Stimulated activated naive CD8-positive, alpha-beta T cell treated with anti-CD3 and anti-CD28 coated beads, Interleukin-15, amount 100 ng/mL, for 72 hours (primary cell): ENCODE measurements around the gene SETDB2.

Experiments
- ATAC-seq: fragments of 150-1000 bp; cut with Tn5 transposase; 2 replicates; pipeline ENCODE4 v1.10.0; 2021; ENCODE audit warnings: mild to moderate bottlenecking, moderate library complexity
- DNase-seq, 2 donors: peaks; one replicate each; pipeline ENCODE4 v3.0.0; 2021 to 2022
- H3K27ac Mint-ChIP-seq, 2 donors: one replicate each; pipeline ENCODE4 v1.8.0; 2022; ENCODE audit warnings: mild to moderate bottlenecking in 2 of 2, mixed read lengths in 2 of 2, moderate library complexity in 2 of 2
- H3K27me3 Mint-ChIP-seq: one replicate; pipeline ENCODE4 v1.8.0; 2022; ENCODE audit warnings: mixed read lengths
- H3K4me1 Mint-ChIP-seq: one replicate; pipeline ENCODE4 v1.8.0; 2022; ENCODE audit warnings: mild to moderate bottlenecking, mixed read lengths
- H3K4me3 Mint-ChIP-seq, 2 donors: one replicate each; pipeline ENCODE4 v1.8.0; 2022; ENCODE audit warnings: mild to moderate bottlenecking in 2 of 2, mixed read lengths in 2 of 2, moderate library complexity in 1 of 2
- H3K9me3 Mint-ChIP-seq, 2 donors: one replicate each; pipeline ENCODE4 v1.8.0; 2022; ENCODE audit warnings: mixed read lengths in 2 of 2

SETDB2 gene

GRCh38 chr13:49530457-49530856 lies 86.4 kb downstream of the SETDB2 start:
- H3K27me3 Mint-ChIP-seq, result no peaks in the 10 kb centered on the region
- no peaks in the 10 kb centered on the region for H3K4me1 Mint-ChIP-seq
- H3K4me3 Mint-ChIP-seq, result no peak overlapping the region
- no peak overlapping the region for H3K27ac Mint-ChIP-seq
- no peaks in the 10 kb centered on the region for H3K9me3 Mint-ChIP-seq
- no peak for ATAC-seq
- DNase-seq, result no peak

- no peaks in the 10 kb centered on the region for H3K4me1 Mint-ChIP-seq
- ATAC-seq (no peak), DNase-seq (no peak)
- no peaks in the 10 kb centered on the region for H3K27me3 Mint-ChIP-seq
- H3K27ac Mint-ChIP-seq, result no peak overlapping the region
- H3K4me3 Mint-ChIP-seq, result no peak overlapping the region
- no peaks in the 10 kb centered on the region for H3K9me3 Mint-ChIP-seq
These were observed 88.5 kb downstream of the SETDB2 start for GRCh38 chr13:49532593-49532992.

- Mint-ChIP-seq H3K4me1 (no peaks in the 10 kb centered on the region), H3K27me3 (no peaks in the 10 kb centered on the region), H3K4me3 (no peak overlapping the region), H3K9me3 (no peaks in the 10 kb centered on the region), H3K27ac (no peak overlapping the region)
- DNase-seq (no peak), ATAC-seq (no peak)
These were observed 88.9 kb downstream of the SETDB2 start for GRCh38 chr13:49533011-49533410.

- ATAC-seq, result no peak
- DNase-seq, result no peak
- no peaks in the 10 kb centered on the region for H3K4me1 Mint-ChIP-seq
- no peak overlapping the region for H3K27ac Mint-ChIP-seq
- no peaks in the 10 kb centered on the region for H3K9me3 Mint-ChIP-seq
- H3K4me3 Mint-ChIP-seq, result no peak overlapping the region
- no peaks in the 10 kb centered on the region for H3K27me3 Mint-ChIP-seq
These were observed 89.7 kb downstream of the SETDB2 start for GRCh38 chr13:49533591-49534269.

GRCh38 chr13:49536144-49536873 lies 92.2 kb downstream of the SETDB2 start:
- Mint-ChIP-seq H3K4me1 (peaks cover 17% of the 10 kb centered on the region), H3K27ac (no peak overlapping the region), H3K27me3 (no peaks in the 10 kb centered on the region), H3K4me3 (no peak overlapping the region), H3K9me3 (no peaks in the 10 kb centered on the region)
- DNase-seq (no peak), ATAC-seq (no peak)

- no peaks in the 10 kb centered on the region for H3K9me3 Mint-ChIP-seq
- peaks cover 17% of the 10 kb centered on the region for H3K4me1 Mint-ChIP-seq
These were observed 94.3 kb downstream of the SETDB2 start for GRCh38 chr13:49538404-49538803.

GRCh38 chr13:49539313-49539712 lies 95.2 kb downstream of the SETDB2 start:
- Mint-ChIP-seq H3K4me1 (peaks cover 17% of the 10 kb centered on the region), H3K27me3 (no peaks in the 10 kb centered on the region), H3K9me3 (no peaks in the 10 kb centered on the region), H3K27ac (peak overlapping the region; percentile 42 to 48), H3K4me3 (no peak overlapping the region)
- DNase-seq (no peak), ATAC-seq (no peak)

More at GRCh38 chr13:49538404-49538803, 94.3 kb downstream of the SETDB2 start:
- no peak overlapping the region for H3K4me3 Mint-ChIP-seq
- H3K27me3 Mint-ChIP-seq, result no peaks in the 10 kb centered on the region
- no peak overlapping the region for H3K27ac Mint-ChIP-seq
- no peak for ATAC-seq
- no peak for DNase-seq

- peak overlapping the region in 1 of 2 donors; percentile 97 for H3K27ac Mint-ChIP-seq
- peak overlapping the region in 1 of 2 donors; percentile 84 for H3K4me3 Mint-ChIP-seq
- H3K4me1 Mint-ChIP-seq, result peaks cover 17% of the 10 kb centered on the region
- no peak for DNase-seq
- ATAC-seq, result no peak
- H3K27me3 Mint-ChIP-seq, result no peaks in the 10 kb centered on the region
- H3K9me3 Mint-ChIP-seq, result no peaks in the 10 kb centered on the region
These were observed 95.7 kb downstream of the SETDB2 start for GRCh38 chr13:49539746-49540145.

- H3K9me3 Mint-ChIP-seq, result no peaks in the 10 kb centered on the region
- DNase-seq, result peak in 1 of 2 donors; percentile 2
- peak overlapping the region; percentile 71 to 84 for H3K4me3 Mint-ChIP-seq
- peaks cover 17% of the 10 kb centered on the region for H3K4me1 Mint-ChIP-seq
- no peaks in the 10 kb centered on the region for H3K27me3 Mint-ChIP-seq
- ATAC-seq, result no peak
- H3K27ac Mint-ChIP-seq, result peak overlapping the region; percentile 88 to 97
These were observed 96.5 kb downstream of the SETDB2 start for GRCh38 chr13:49540552-49540951.

GRCh38 chr13:49543656-49544055 lies 99.6 kb downstream of the SETDB2 start:
- no peaks in the 10 kb centered on the region for H3K27me3 Mint-ChIP-seq
- H3K4me3 Mint-ChIP-seq, result no peak overlapping the region
- DNase-seq (no peak), ATAC-seq (no peak)
- no peaks in the 10 kb centered on the region for H3K9me3 Mint-ChIP-seq
- no peak overlapping the region for H3K27ac Mint-ChIP-seq
- peaks cover 17% of the 10 kb centered on the region for H3K4me1 Mint-ChIP-seq
